H1 (cell line): ENCODE results near the gene GET3. TPM values are rescaled to one million over a fixed set of nuclear protein-coding genes. Genes with fewer than 3 reads are reported as not detected.

ENCODE experiments used
- POLR2A ChIP-seq, 2 experiments: IDR thresholded peaks; 1 replicate in 1 of 2; 2 replicates in 1 of 2; pipeline ENCODE4 v1.6.1; 2011; ENCODE audit warnings: low read depth in 2 of 2, low read length in 2 of 2, mild to moderate bottlenecking in 2 of 2; ENCODE audit errors: control extremely low read depth in 1 of 2
- polyA plus RNA-seq, 7 experiments: library from polyadenylated mRNA; depleted of rRNA in 3 of 7; stranded (reverse) in 5 of 7; unstranded in 2 of 7; fragments of >200 nt in 5 of 7; fragments of 200-250 nt in 2 of 7; gene quantifications; 1 replicate in 5 of 7; 2 replicates in 1 of 7; 4 replicates in 1 of 7; pipeline versions ENCODE4 v1.2.1 to v1.2.3, GENCODE V29; 2011 to 2013; ENCODE audit warnings: missing spikeins in 2 of 7, mixed read lengths in 2 of 7
- total RNA-seq: library from RNA; stranded (reverse); fragmentation: NEBNext Ultra II Directional; extraction: Animal tissue kit (Norgen Biotek cat#: 25700); gene quantifications from 2 replicates; pipeline ENCODE4 v1.2.1, GENCODE V29; 2021

Gene GET3
- total and polyA plus RNA-seq, 2 of the 8 experiments (the other 6 are each of a cell fraction or from before 2014, with no cell fraction given) = 105 to 297 TPM

DNA sequence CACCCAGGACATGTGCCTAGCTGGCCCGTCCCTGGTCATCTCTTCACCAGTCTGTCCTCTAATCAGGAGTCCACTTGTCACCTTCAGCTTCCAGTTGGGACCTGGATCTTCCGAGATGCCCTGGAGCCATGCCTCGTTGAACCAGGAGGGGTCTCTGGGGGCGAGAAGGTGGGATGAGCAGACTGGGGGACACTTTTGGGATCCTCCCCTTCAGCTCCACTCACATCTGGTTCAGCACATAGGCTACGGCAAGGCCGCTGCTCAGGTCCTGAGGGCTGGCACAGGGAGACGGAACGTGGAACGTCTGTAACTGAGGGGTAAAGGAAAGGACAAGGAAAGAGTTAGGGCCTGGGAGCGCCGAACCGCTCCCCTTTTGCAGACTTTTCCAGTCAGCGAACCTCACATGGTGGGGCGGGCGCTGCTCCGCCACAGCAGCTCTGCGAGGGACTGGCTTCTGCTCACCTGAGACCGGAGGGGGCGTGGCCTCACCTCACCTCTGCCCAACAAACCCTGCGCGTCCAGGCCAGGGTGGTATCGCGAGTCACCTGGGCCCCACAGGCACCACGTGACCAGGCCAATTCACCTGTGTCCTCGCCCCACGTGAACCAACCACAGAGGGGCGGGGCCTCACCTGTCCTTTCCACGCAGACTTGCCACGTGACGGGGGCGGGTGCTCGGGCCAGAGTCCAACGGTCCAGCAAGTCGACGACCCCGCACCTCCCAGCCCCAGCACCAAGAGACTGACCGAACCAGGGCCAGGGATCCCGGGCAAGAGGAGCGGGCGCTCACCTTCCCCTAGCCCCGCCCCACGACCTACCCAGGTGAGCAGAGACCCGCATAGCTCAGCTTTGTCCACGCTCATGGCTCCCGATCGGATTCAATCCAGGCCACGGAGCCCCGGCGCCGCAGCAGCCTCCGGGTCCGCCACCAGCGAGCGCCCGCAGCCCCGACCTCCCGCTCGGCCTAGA lies 37.6 kb downstream of the GET3 start, which contains the start of gene HOOK2 (continued):
- peak in 1 of 2 experiments; percentile 62; a peak in 2 of 3 replicates for TF ChIP-seq POLR2A (IDR thresholded peaks at IDR 0.05; ENCODE audit: control extremely low read depth in 1 of 2, low read depth in 2 of 2, low read length in 2 of 2)
